Esophagus squamous epithelium (tissue), 5 donors: ENCODE data around the gene FGF14. TPM values are rescaled to one million over a fixed set of nuclear protein-coding genes. Genes with fewer than 3 reads are reported as not detected.

Experiments used
- DNase-seq: peaks from one replicate; lab custom pipeline; 2025; lab: John Stamatoyannopoulos, UW
- H3K27ac ChIP-seq, 4 donors: fragments of 200-600 bp; sonication (generic); one replicate each; pipeline ENCODE4 v1.5.1; 2016 to 2019; ENCODE audit warnings: mild to moderate bottlenecking in 1 of 4
- H3K27me3 ChIP-seq, 4 donors: fragments of 200-600 bp; sonication (generic); 1 replicate in 3 of 4; 2 replicates in 1 of 4; pipeline versions ENCODE4 v1.5.1 to v1.6.0; 2017 to 2021; ENCODE audit warnings: antibody characterized with exemption in 1 of 4
- H3K36me3 ChIP-seq, 3 donors: fragments of 200-600 bp; sonication (generic); one replicate each; pipeline ENCODE4 v1.5.1; 2016 to 2019
- H3K4me1 ChIP-seq, 3 donors: fragments of 200-600 bp; sonication (generic); one replicate each; pipeline ENCODE4 v1.5.1; 2017 to 2019
- H3K4me3 ChIP-seq, 4 donors: fragments of 200-600 bp; sonication (generic); 1 replicate in 3 of 4; 2 replicates in 1 of 4; pipeline ENCODE4 v1.5.1; 2016 to 2019; ENCODE audit warnings: mild to moderate bottlenecking in 2 of 4, moderate library complexity in 1 of 4
- H3K9me3 ChIP-seq, 3 donors: fragments of 200-600 bp; sonication (generic); one replicate each; pipeline ENCODE4 v1.5.1; 2016 to 2019
- CTCF ChIP-seq, 6 experiments: fragments of 450-650 bp in 4 of 6; fragments of 200-600 bp in 2 of 6; sonication (generic) in 2 of 6; IDR thresholded peaks; one replicate each; pipeline ENCODE4 v1.5.1; 2016 to 2019; ENCODE audit warnings: antibody characterized with exemption in 6 of 6, mild to moderate bottlenecking in 4 of 6, moderate library complexity in 4 of 6
- POLR2A ChIP-seq, 4 donors: fragments of 450-650 bp; IDR thresholded peaks; one replicate each; pipeline ENCODE4 v1.6.1; 2017; ENCODE audit warnings: antibody characterized with exemption in 4 of 4, mild to moderate bottlenecking in 4 of 4, moderate library complexity in 3 of 4
- WGBS, 2 donors: methylation state at CpG; one replicate each; pipeline ENCODE4 v1.1.5; 2018; 5-methylcytosine and 5-hydroxymethylcytosine counted together
- intact Hi-C: fragments of 100-400 bp; cut with DNase I; formaldehyde crosslinking; loops from one replicate; pipeline ENCODE4 v1.15.0; 2022
- total RNA-seq, 4 donors: library from RNA; depleted of rRNA; stranded (reverse); fragments of >200 nt; gene quantifications; one replicate each; pipeline ENCODE4 v1.1.0, GENCODE V29; 2016
- donor health status: DM: yes; HTN: yes; CAD: no.

FGF14 gene
- total RNA-seq, 4 donors from 2014 or later, result 0.11 to 4.2 (median 1.0) TPM

GRCh38 chr13:101945435-101945834 is 456.4 kb downstream of the FGF14 start:
- no peaks in the 10 kb centered on the region for H3K27me3 ChIP-seq
- WGBS, 2 donors, result 72 to 78% methylated on average over 6 of the region's 6 CpGs
- no peaks in the 10 kb centered on the region for H3K9me3 ChIP-seq
- no peak for DNase-seq
- H3K4me3 ChIP-seq, result no peak overlapping the region
- peaks cover 0 to 15% (median 0%) of the 10 kb centered on the region in 3 donors for H3K4me1 ChIP-seq
- intact Hi-C loops, result loop anchor here (10.0 kb wide), 1 partner anchor 609 kb away; no protein-coding TSS in a partner anchor
- H3K36me3 ChIP-seq, result no peaks in the 10 kb centered on the region
- TF ChIP-seq POLR2A (IDR thresholded peaks at IDR 0.05) (no peak), CTCF (IDR thresholded peaks at IDR 0.05) (no peak)
- H3K27ac ChIP-seq, result no peak overlapping the region

- no peak for DNase-seq
- Histone ChIP-seq H3K27ac (no peak overlapping the region), H3K36me3 (no peaks in the 10 kb centered on the region), H3K4me3 (no peak overlapping the region), H3K27me3 (no peaks in the 10 kb centered on the region), H3K9me3 (no peaks in the 10 kb centered on the region), H3K4me1 (peaks cover 0 to 15% (median 0%) of the 10 kb centered on the region in 3 donors)
- WGBS, 2 donors, result 45% methylated on average over 2 of the region's 2 CpGs
- intact Hi-C loops, result loop anchor here (5.0 to 10.0 kb wide), 2 partner anchors 513 to 610 kb away; no protein-coding TSS in a partner anchor
- TF ChIP-seq POLR2A (IDR thresholded peaks at IDR 0.05) (no peak), CTCF (IDR thresholded peaks at IDR 0.05) (no peak)
These were observed 457.3 kb downstream of the FGF14 start for GRCh38 chr13:101944521-101944920.

DNA sequence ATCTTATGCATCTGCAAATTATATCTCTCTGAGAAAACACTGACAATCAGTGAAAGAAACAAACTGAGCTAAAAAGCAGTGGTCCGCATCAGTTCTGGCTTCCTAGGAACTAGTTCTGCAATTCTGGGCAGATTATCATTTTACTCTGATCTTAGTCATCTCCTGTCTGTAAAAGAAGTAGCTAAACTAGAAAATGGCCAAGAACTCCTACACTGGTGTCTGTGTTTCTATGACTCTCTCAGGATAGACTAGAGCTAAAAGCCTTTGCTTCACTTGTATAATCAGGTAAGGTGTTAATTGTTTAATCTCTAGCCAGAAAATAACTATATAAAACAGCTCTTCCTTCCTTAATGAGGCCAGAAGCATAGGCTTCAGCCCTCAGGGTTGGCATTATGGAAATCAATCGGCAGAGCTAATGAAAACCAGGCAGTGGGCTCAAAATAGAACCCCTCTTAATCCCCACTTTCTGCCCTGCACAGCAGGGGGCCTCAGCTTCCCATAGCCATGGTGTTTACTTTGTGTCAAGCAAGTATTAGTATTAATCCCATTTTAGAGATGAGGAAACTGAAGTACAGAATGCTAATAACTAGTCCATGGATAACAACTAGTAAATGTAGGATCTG is 459.2 kb downstream of the FGF14 start:
- peak in 1 of 6 experiments; percentile 15 for TF ChIP-seq CTCF (IDR thresholded peaks at IDR 0.05)
- no peak for TF ChIP-seq POLR2A (IDR thresholded peaks at IDR 0.05)
- intact Hi-C loops, result loop anchor here (5.0 to 10.0 kb wide), 2 partner anchors 515 to 612 kb away; no protein-coding TSS in a partner anchor
- Histone ChIP-seq H3K9me3 (no peaks in the 10 kb centered on the region), H3K27me3 (no peaks in the 10 kb centered on the region), H3K27ac (no peak overlapping the region), H3K36me3 (no peaks in the 10 kb centered on the region), H3K4me3 (no peak overlapping the region), H3K4me1 (peaks cover 0 to 15% (median 0%) of the 10 kb centered on the region in 3 donors)
- 30 to 43% methylated on average over 2 of the region's 2 CpGs for WGBS, 2 donors
- no peak for DNase-seq

- peak; percentile 26 to 89 (median 63) for TF ChIP-seq CTCF (IDR thresholded peaks at IDR 0.05)
- TF ChIP-seq POLR2A (IDR thresholded peaks at IDR 0.05), result no peak
- H3K27me3 ChIP-seq, result no peaks in the 10 kb centered on the region
- H3K4me1 ChIP-seq, result peaks cover 0 to 15% (median 0%) of the 10 kb centered on the region in 3 donors
- H3K9me3 ChIP-seq, result no peaks in the 10 kb centered on the region
- H3K4me3 ChIP-seq, result no peak overlapping the region
- no peak overlapping the region for H3K27ac ChIP-seq
- H3K36me3 ChIP-seq, result no peaks in the 10 kb centered on the region
- intact Hi-C loops, result loop anchor here (5.0 to 10.0 kb wide), 2 partner anchors 515 to 613 kb away; no protein-coding TSS in a partner anchor
- 0% methylated on average over 1 of the region's 1 CpG for WGBS, 2 donors
- DNase-seq, result no peak
These were observed 459.8 kb downstream of the FGF14 start for GRCh38 chr13:101942038-101942437.

DNA sequence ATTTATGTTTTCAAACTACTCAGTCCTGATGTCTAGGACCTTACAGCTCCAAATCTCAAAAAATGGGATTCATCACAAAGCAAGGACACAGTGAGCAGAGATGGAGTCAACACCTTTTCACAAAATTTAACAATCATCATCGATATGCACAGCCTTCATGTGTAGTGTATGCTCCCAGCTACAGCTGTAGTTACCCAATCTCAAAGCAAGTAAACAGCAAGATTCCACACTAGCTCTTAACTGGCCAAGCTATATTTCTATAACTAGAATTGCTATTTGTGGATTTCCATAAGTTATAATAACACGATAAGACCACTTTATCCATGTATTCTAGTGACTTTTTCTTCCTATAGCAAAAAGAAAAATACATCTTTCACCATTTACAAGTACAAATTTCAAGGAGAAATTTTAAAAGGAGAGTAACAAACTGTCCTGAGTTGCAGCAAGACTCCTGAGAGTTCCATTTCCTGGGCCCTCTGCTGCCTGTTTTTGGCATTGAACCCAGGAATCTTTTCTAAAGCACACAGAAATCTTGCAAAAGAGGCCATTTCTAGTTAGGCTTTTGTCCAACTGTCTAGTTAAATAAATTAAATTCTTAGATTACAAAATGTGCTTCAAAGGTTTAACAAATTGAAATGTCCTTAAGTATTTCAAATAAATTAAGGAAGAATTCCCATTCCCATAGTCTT is 460.6 kb downstream of the FGF14 start:
- no peak overlapping the region for H3K27ac ChIP-seq
- H3K4me3 ChIP-seq, result no peak overlapping the region
- no peaks in the 10 kb centered on the region for H3K9me3 ChIP-seq
- no peaks in the 10 kb centered on the region for H3K36me3 ChIP-seq
- no peak for DNase-seq
- 59 to 61% methylated on average over 2 of the region's 2 CpGs for WGBS, 2 donors
- TF ChIP-seq CTCF (IDR thresholded peaks at IDR 0.05) (no peak), POLR2A (IDR thresholded peaks at IDR 0.05) (no peak)
- H3K27me3 ChIP-seq, result no peaks in the 10 kb centered on the region
- peaks cover 0 to 15% (median 0%) of the 10 kb centered on the region in 3 donors for H3K4me1 ChIP-seq
- intact Hi-C loops, result loop anchor here (5.0 to 10.0 kb wide), 2 partner anchors 516 to 614 kb away; no protein-coding TSS in a partner anchor
